Mesenteric fat pad (tissue), 1 donor: ENCODE measurements around the gene ANKRD13B. TPM values are rescaled to one million over a fixed set of nuclear protein-coding genes. Genes with fewer than 3 reads are reported as not detected.
"Not testable (repeated sequence)": the region's sequence is repeated elsewhere in the genome, so short reads cannot be mapped to it uniquely, and the experiment has no call there.

ENCODE experiments used
- DNase-seq: peaks from one replicate; pipeline ENCODE4 v3.0.0-alpha.2; 2020; ENCODE audit warnings: low spot score
- long read RNA-seq: library from polyadenylated mRNA; unstranded; transcript quantifications from one replicate; pipeline ENCODE4 v2.0.0, GENCODE V29; 2020
- total RNA-seq: library from RNA; stranded (reverse); fragmentation: NEBNext Ultra II Directional; extraction: Animal tissue kit (Norgen Biotek cat#: 25700); gene quantifications from one replicate; pipeline ENCODE4 v1.2.1, GENCODE V29; 2021
- donor health status: DM: yes; HTN: yes; CAD: no.

The ANKRD13B gene
- 11.5 TPM for total RNA-seq
- long read RNA-seq, partial matches to known transcripts = 0 of 3 reads
- long read RNA-seq, other reads (novel, unspliced or antisense) = 3 of 3 reads

DNA sequence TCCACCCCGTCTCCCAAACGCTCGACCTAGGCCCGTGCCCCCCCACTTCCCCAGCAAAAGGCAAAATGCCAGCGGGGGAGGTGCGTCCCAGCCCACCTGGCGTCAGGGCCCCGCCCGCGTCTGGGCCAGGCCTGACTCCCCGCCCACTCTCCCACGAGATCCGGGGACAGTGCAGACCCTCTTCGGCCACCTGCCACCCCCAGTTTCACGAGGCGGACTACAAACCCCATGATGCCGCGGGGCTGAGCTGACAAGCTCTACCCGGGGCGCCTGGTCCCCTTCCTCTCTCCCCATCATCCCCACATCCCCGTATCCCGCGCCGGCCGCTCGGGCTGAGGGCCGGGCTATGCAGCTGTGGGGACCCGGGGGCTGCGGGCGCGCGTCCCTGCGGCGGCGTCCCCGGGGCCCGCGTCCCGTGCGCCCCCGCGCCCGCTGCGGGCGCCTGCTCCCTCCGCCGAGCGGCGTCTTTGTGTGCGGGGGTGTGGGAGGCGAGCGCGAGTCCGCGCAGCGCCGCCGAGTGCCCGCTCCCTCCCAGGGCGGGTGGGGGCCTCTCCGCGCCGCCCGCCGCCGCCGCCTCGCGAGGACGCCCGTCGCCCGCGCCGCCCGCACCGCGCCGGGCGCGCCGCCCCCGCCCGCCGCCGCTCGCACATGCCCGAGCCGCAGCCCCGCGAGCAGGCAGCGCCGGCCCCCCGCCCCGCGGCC, at the start of gene ANKRD13B:
Gene ANKRD13B (plus strand): TSS at position 283 of the 702 bp plus-strand sequence. CDS start 490 bp downstream, outside the sequence.
- no peak for DNase-seq

- DNase-seq = no peak
Observed at GRCh38 chr17:29544066-29544465, 48.9 kb upstream of the ANKRD13B start.

DNA sequence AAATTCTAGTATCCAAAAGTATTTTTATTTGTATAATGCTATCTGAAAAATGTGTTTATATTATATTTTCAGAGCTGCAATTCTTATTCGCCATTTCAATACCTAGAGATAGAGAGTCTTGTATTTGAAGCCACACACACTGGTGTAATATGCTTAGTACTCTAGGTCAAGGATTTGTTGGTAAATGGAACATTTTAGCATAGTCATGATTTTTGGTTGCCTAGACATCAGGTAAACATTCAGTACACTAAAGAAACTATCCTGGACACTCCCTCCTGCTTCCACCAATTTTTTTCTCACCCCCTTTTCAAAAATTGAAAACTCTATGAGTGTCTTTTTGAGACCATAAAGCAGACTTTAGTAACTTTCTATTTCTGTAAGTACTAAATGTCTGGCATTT, 46.8 kb upstream of the ANKRD13B start:
- DNase-seq = no peak

DNA sequence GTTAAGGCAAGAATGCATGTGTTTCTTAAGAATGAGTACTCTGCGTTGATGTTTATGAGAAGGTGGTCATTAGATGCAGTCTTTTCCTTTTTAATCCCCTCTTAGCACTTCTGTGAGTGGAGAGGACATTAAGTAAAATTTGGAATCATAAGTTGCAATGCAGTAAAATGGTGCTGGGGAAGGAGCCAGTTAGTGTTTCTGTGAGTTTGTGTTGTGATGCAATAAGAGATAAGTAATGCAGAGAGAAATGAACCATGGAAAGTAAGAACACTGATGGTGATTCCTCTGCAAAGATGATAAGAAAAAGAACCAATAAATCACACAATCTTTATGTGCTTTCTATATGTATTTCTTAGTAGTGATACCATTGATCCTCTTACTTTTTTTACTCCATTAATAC, 46.1 kb upstream of the ANKRD13B start:
- DNase-seq = no peak

- no peak for DNase-seq
Observed at GRCh38 chr17:29549177-29549923, 43.6 kb upstream of the ANKRD13B start.

DNA sequence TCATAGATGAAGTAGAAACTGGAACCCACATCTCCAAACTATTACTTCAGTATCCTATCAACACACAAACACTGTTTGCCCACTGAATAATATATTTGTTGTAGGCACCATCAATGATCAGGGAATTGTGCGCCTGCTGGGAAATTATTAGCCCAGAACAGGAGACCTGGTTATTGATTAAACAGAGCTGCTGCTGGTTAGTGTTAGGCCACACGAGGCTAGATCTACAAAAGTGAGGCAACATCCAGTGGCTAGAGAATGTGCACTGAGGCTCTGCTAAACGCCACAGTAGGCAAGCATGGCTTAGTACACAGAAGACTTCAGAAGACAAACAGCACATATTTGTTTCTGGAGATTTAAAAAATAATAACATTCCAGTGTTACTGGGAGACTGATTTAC, 37.1 kb upstream of the ANKRD13B start:
- DNase-seq = no peak

- peak; percentile 33 for DNase-seq
Observed at GRCh38 chr17:29557085-29557738, 35.7 kb upstream of the ANKRD13B start.

DNA sequence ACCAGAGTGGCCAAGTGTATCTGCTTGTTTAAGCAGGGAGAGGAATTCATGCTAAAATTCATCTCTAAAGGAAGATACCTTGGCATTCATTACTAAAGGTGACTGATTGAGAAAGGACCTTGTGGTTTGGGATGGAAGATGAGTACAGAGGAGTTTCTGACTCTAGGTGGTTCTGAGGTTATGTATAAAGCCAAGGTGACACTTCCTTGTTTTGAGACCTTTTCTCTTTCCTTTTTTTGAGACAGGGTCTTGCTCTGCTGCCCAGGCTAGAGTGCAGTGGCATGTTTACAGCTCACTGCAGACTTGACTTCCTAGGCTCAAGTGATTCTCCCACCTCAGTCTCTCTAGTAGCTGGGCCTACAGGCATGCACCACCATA, 35.2 kb upstream of the ANKRD13B start:
- DNase-seq = peak; percentile 20

GRCh38 chr17:29558139-29558538, 34.8 kb upstream of the ANKRD13B start:
- not testable (repeated sequence) for DNase-seq

- no peak for DNase-seq
Observed at GRCh38 chr17:29559640-29560039, 33.3 kb upstream of the ANKRD13B start.

DNA sequence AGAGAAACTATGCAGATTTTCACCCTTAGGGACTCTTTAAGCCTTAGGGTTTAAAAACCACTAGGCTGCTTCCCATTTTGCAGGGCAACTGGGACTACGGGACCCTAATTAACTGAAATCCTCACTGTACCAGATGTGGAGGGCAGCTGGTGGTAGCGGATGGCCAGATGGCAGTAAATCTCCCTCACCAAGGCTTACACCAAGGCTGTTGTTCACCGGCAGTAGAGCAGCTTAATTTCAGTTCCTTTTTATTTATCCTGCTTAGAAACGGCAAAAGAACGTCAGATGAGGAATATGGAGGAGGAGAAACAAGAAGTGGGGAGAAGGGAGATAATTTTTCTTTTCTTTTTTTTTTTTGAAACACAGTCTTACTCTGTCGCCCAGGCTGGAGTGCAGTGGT, 32.6 kb upstream of the ANKRD13B start:
- no peak for DNase-seq

- peak; percentile 71 for DNase-seq
Observed at GRCh38 chr17:29561554-29562517, 31.1 kb upstream of the ANKRD13B start.

DNA sequence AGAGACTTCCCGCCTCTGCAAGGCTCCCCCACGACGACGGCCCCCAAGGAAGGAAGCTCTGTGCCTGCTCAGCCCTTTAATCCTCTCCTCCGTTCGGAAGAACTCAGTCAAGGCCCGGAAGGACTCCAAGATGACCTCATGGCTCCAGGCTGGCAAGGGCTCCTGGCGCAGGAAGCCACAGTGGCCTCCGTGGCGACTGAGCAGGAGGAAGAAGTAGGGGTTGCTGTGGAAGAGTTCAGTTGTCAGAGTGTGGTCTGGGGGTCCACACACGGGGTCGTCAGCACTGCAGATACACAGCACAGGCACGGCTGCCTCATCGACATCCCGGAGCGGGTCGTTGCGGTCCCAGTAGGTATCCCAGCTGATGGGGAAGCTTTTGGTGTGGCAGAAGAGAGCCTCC, 30.3 kb upstream of the ANKRD13B start:
- DNase-seq = peak; percentile 69

- peak; percentile 59 for DNase-seq
Observed at GRCh38 chr17:29563816-29564215, 29.1 kb upstream of the ANKRD13B start.

DNA sequence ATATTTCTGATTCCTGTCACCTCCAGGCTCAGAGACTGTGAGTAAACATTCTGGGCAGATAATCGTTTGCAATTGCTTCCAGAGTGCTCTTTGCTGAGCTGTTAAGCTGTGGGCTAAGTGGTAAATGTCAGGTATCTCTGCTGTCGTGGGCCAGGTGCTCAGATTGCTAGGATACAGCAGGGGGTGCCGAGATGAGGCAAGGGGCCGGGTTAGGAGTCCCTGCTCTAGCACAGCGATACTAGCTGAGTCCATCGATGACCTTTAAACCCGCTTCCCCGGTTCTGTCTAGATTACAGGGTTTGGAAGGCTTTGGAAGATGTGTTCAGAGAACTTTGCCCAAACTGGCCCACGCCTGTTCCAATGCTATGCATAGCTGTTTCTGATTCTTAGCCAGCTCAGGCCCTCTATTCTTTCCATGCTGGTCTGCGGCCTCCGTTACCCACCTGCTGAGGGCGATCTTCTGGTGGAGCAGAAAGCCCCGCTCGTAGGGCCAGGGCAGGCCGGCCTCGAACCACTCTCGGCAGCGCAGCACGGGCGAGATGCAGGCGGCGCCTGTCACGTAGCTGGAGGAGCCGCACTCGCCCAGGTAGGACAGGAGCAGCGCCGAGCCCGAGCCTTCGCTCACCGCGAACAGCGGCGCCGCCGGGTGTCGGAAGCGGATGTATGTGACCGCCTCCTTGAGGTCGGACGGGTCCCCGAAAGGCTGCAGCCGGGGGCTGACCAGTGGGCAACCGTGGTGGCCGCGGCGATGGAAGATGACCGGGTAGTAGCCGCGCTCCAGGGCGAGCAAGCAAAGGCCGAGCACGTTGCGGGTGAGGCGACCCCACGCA, 27.1 kb upstream of the ANKRD13B start:
- peak; percentile 91 for DNase-seq

GRCh38 chr17:29566473-29567303, 26.2 kb upstream of the ANKRD13B start, which contains the start of gene ABHD15:
ABHD15 (minus strand) TSS chr17:29567037; CDS start chr17:29566966, 71 bp downstream.
- peak; percentile 92 for DNase-seq

DNA sequence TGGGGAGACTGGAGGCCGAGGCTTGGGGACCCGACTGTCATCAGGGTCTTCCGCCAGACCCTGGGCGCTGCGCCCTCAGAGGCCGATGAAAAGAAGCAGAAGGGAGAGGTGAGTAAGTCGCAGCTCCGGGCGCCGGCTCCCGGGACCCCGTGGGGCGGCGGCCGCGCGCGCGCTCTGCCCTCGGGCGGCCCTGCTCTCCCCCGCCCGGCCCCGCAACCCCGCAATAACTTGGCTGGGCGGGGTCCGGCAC, 25.7 kb upstream of the ANKRD13B start:
- no peak for DNase-seq

- peak; percentile 91 for DNase-seq
Observed at GRCh38 chr17:29567554-29568330, 25.2 kb upstream of the ANKRD13B start.
